ENCODE measurements around the gene TBCCD1.

Gene TBCCD1

GRCh38 chr3:186520957-186521842 is 45.9 kb downstream of the TBCCD1 start:
- H3K4me3 ChIP-seq (ENCODE audit: low read length) = no peak overlapping the region
- TF ChIP-seq, protein P1, sequence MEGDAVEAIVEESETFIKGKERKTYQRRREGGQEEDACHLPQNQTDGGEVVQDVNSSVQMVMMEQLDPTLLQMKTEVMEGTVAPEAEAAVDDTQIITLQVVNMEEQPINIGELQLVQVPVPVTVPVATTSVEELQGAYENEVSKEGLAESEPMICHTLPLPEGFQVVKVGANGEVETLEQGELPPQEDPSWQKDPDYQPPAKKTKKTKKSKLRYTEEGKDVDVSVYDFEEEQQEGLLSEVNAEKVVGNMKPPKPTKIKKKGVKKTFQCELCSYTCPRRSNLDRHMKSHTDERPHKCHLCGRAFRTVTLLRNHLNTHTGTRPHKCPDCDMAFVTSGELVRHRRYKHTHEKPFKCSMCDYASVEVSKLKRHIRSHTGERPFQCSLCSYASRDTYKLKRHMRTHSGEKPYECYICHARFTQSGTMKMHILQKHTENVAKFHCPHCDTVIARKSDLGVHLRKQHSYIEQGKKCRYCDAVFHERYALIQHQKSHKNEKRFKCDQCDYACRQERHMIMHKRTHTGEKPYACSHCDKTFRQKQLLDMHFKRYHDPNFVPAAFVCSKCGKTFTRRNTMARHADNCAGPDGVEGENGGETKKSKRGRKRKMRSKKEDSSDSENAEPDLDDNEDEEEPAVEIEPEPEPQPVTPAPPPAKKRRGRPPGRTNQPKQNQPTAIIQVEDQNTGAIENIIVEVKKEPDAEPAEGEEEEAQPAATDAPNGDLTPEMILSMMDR (IDR thresholded peaks at IDR 0.05; ENCODE audit: insufficient read depth, low read depth, low read length, missing control alignments) = no peak
- no peak for DNase-seq (ENCODE audit: low read depth)

GRCh38 chr3:186520431-186520830 is 46.7 kb downstream of the TBCCD1 start:
- no peak for DNase-seq (ENCODE audit: low read depth)
- TF ChIP-seq, protein P1 (IDR thresholded peaks at IDR 0.05; ENCODE audit: insufficient read depth, low read depth, low read length, missing control alignments) = no peak

GRCh38 chr3:186519021-186519658 is 48.0 kb downstream of the TBCCD1 start:
- no peak overlapping the region for H3K4me3 ChIP-seq (ENCODE audit: low read length)
- TF ChIP-seq, protein P1 (IDR thresholded peaks at IDR 0.05; ENCODE audit: insufficient read depth, low read depth, low read length, missing control alignments) = no peak
- no peak for DNase-seq (ENCODE audit: low read depth)

More at GRCh38 chr3:186520431-186520830, 46.7 kb downstream of the TBCCD1 start:
- no peak overlapping the region for H3K4me3 ChIP-seq (ENCODE audit: low read length)

DNA sequence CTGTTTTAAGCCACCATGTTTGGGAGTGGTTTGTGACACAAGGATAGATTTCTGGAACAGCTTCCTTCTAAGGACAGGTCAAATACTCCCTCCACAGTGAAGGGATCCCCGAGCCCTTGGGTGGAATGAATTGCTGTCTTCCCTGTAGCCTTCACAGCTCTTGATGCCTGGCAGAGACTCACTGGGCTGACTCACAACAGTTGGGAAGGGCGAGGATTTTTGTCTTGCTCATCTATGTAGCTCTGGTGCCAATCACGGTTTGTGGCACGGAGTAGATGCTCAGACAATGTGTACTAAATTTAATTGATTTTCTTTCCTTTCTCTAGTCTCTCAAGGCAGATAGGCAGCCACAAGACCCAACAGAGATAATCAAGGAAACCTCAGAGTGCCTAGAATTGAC is 49.9 kb downstream of the TBCCD1 start:
- peak; percentile 29 for DNase-seq (ENCODE audit: low read depth)
- TF ChIP-seq, protein P1 (IDR thresholded peaks at IDR 0.05; ENCODE audit: insufficient read depth, low read depth, low read length, missing control alignments) = no peak

GRCh38 chr3:186516646-186517045 is 50.5 kb downstream of the TBCCD1 start:
- TF ChIP-seq, protein P1 (IDR thresholded peaks at IDR 0.05; ENCODE audit: insufficient read depth, low read depth, low read length, missing control alignments) = no peak
- DNase-seq (ENCODE audit: low read depth) = no peak
- no peak overlapping the region for H3K4me3 ChIP-seq (ENCODE audit: low read length)

More for the DNA sequence above, 49.9 kb downstream of the TBCCD1 start:
- no peak overlapping the region for H3K4me3 ChIP-seq (ENCODE audit: low read length)

- TF ChIP-seq, protein P1 (IDR thresholded peaks at IDR 0.05; ENCODE audit: insufficient read depth, low read depth, low read length, missing control alignments) = no peak
- no peak overlapping the region for H3K4me3 ChIP-seq (ENCODE audit: low read length)
- DNase-seq (ENCODE audit: low read depth) = no peak
These were observed 52.0 kb downstream of the TBCCD1 start for GRCh38 chr3:186515125-186515524.

All from epithelial cell of esophagus (primary cell).